ENCODE data around the gene SLC16A10.
"Not testable (repeated sequence)": the region's sequence is repeated elsewhere in the genome, so short reads cannot be mapped to it uniquely, and the experiment has no call there.

GRCh38 chr6:111134236-111134869 is 47.0 kb downstream of the SLC16A10 start:
- not testable (repeated sequence) for TF ChIP-seq CTCF (IDR thresholded peaks at IDR 0.05; ENCODE audit: extremely low read depth in 1 of 2, insufficient read depth in 1 of 2, low read depth in 1 of 2, low read length in 2 of 2); EZH2 (IDR thresholded peaks at IDR 0.05; ENCODE audit: borderline replicate concordance, low read depth, low read length, severe bottlenecking); POLR2AphosphoS5 (IDR thresholded peaks at IDR 0.05; ENCODE audit: insufficient read depth, low read depth, low read length); POLR2A (IDR thresholded peaks at IDR 0.05; ENCODE audit: low read depth, low read length); JUN (IDR thresholded peaks at IDR 0.05; ENCODE audit: borderline replicate concordance, insufficient read depth, insufficient read length, low read depth); MAX (IDR thresholded peaks at IDR 0.05; ENCODE audit: insufficient read depth, insufficient read length)

All from endothelial cell of umbilical vein (primary cell).